NCI-H1092 (cell line): Measurements from ENCODE around the gene MAPKAPK2.
"Not testable (repeated sequence)": the region's sequence is repeated elsewhere in the genome, so short reads cannot be mapped to it uniquely, and the experiment has no call there.

ENCODE experiments used
- DNase-seq: peaks from one replicate; lab custom pipeline; 2025; lab: John Stamatoyannopoulos, UW

Gene MAPKAPK2

GRCh38 chr1:206744683-206745082 lies 60.0 kb downstream of the MAPKAPK2 start:
- no peak for DNase-seq

GRCh38 chr1:206745301-206745700 lies 60.6 kb downstream of the MAPKAPK2 start:
- no peak for DNase-seq

GRCh38 chr1:206748348-206749030 lies 63.8 kb downstream of the MAPKAPK2 start:
- no peak for DNase-seq

GRCh38 chr1:206751891-206752290 lies 67.2 kb downstream of the MAPKAPK2 start:
- DNase-seq, result no peak

GRCh38 chr1:206752481-206752880 lies 67.8 kb downstream of the MAPKAPK2 start:
- DNase-seq, result no peak

- DNase-seq, result no peak
Measured at GRCh38 chr1:206753141-206753540, 68.4 kb downstream of the MAPKAPK2 start.

GRCh38 chr1:206754011-206754410 lies 69.3 kb downstream of the MAPKAPK2 start:
- no peak for DNase-seq

- no peak for DNase-seq
Measured at GRCh38 chr1:206757524-206758266, 73.0 kb downstream of the MAPKAPK2 start.

GRCh38 chr1:206760590-206760989 lies 75.9 kb downstream of the MAPKAPK2 start:
- DNase-seq, result no peak

GRCh38 chr1:206761159-206761768 lies 76.6 kb downstream of the MAPKAPK2 start:
- DNase-seq, result no peak

- not testable (repeated sequence) for DNase-seq
Measured at GRCh38 chr1:206762741-206763364, 78.1 kb downstream of the MAPKAPK2 start.

GRCh38 chr1:206765771-206766170 lies 81.1 kb downstream of the MAPKAPK2 start:
- not testable (repeated sequence) for DNase-seq

- DNase-seq, result no peak
Measured at GRCh38 chr1:206766251-206766856, 81.6 kb downstream of the MAPKAPK2 start.

- no peak for DNase-seq
Measured at GRCh38 chr1:206768472-206769303, 84.0 kb downstream of the MAPKAPK2 start.

- DNase-seq, result no peak
Measured at GRCh38 chr1:206769304-206769731, 84.6 kb downstream of the MAPKAPK2 start.

GRCh38 chr1:206770531-206771337 lies 86.0 kb downstream of the MAPKAPK2 start, which contains the start of gene IL19:
Gene IL19, plus strand, starts transcription at chr1:206770773. Its CDS starts 65,890 bp downstream, at chr1:206836663.
- DNase-seq, result no peak

GRCh38 chr1:206771338-206771692 lies 86.6 kb downstream of the MAPKAPK2 start:
- DNase-seq, result no peak

- DNase-seq, result no peak
Measured at GRCh38 chr1:206772243-206772937, 87.7 kb downstream of the MAPKAPK2 start, which contains the start of gene IL10. Gene IL10, minus strand, starts transcription at chr1:206772494. Its CDS starts 59 bp downstream, at chr1:206772435.

GRCh38 chr1:206774093-206774492 lies 89.4 kb downstream of the MAPKAPK2 start:
- no peak for DNase-seq

GRCh38 chr1:206776229-206776628 lies 91.5 kb downstream of the MAPKAPK2 start:
- DNase-seq, result no peak
